22Rv1 (cell line): ENCODE data around the gene SUCLG2.

Source experiments
- CTCF ChIP-seq: fragments of 450-650 bp; IDR thresholded peaks from 2 replicates; pipeline ENCODE4 v1.5.1; 2017; ENCODE audit warnings: mild to moderate bottlenecking
- ZFX ChIP-seq: fragments of 450-650 bp; IDR thresholded peaks from 2 replicates; pipeline ENCODE4 v1.6.1; 2017; ENCODE audit warnings: antibody characterized with exemption, borderline replicate concordance

GRCh38 chr3:67431887-67432286 lies 222.5 kb downstream of the SUCLG2 start:
- TF ChIP-seq CTCF (no peak), ZFX (no peak)
